ENCODE measurements around the gene GCHFR. TPM values are rescaled to one million over a fixed set of nuclear protein-coding genes. Genes with fewer than 3 reads are reported as not detected.

Gene GCHFR
- total and polyA plus RNA-seq, 2 of the 4 experiments (the other 2 are of a cell fraction): 2.3 to 6.5 TPM

GRCh38 chr15:40803076-40803475 lies 39.2 kb downstream of the GCHFR start:
- Histone ChIP-seq H3K27ac (ENCODE audit: insufficient read depth, low read length) (no peak overlapping the region), H3K9ac (ENCODE audit: low read depth, low read length) (no peak overlapping the region), H3K4me3 (ENCODE audit: insufficient read depth, low read depth, low read length) (no peak overlapping the region), H3K79me1 (ENCODE audit: low read depth in 1 of 2, low read length in 2 of 2) (peaks cover 41 to 72% of the 10 kb centered on the region in 2 experiments), H4K20me1 (ENCODE audit: insufficient read depth, low read length) (peaks cover 3% of the 10 kb centered on the region; the same call in 1 of the 2 replicates), H4K8ac (ENCODE audit: low read depth in 2 of 2, low read length in 2 of 2) (no peak overlapping the region), H2AFZ (replicated peaks; ENCODE audit: low read length, poor library complexity) (no peak overlapping the region), H3K9me1 (ENCODE audit: insufficient read depth, low read length) (peaks cover 6% of the 10 kb centered on the region; the same call in 1 of the 2 replicates), H2BK5ac (ENCODE audit: low read depth, low read length, poor library complexity, severe bottlenecking) (no peak overlapping the region), H3K23ac (ENCODE audit: low read depth, low read length) (no peak overlapping the region), H2AK5ac (ENCODE audit: low read depth, low read length) (no peak overlapping the region), H3K4ac (ENCODE audit: low read depth, low read length) (no peak overlapping the region), H2BK120ac (ENCODE audit: low read depth, low read length) (no peak overlapping the region), H2BK15ac (ENCODE audit: low read depth, low read length) (no peak overlapping the region), H4K5ac (ENCODE audit: low read depth, low read length) (no peak overlapping the region), H3K4me1 (ENCODE audit: control insufficient read depth, insufficient read depth, low read length) (peaks cover 4% of the 10 kb centered on the region), H4K91ac (ENCODE audit: insufficient read depth, low read depth, low read length) (no peak overlapping the region), H3K18ac (ENCODE audit: low read depth, low read length) (no peak overlapping the region), H3K27me3 (ENCODE audit: control insufficient read depth, insufficient read depth, low read length) (no peaks in the 10 kb centered on the region), H2AK9ac (replicated peaks; ENCODE audit: low read depth, low read length, poor library complexity) (no peak overlapping the region), H3K56ac (ENCODE audit: extremely low read depth, insufficient read depth, low read length) (no peak overlapping the region), H3K9me3 (ENCODE audit: control insufficient read depth, insufficient read depth, low read length) (no peaks in the 10 kb centered on the region), H3K4me2 (ENCODE audit: low read depth, low read length) (no peak overlapping the region), H2BK20ac (ENCODE audit: low read depth, low read length) (no peak overlapping the region), H3K36me3 (ENCODE audit: control insufficient read depth, insufficient read depth, low read length) (peaks cover 2% of the 10 kb centered on the region), H3K14ac (replicated peaks; ENCODE audit: low read depth, low read length) (no peak overlapping the region)
- dilution Hi-C loops (cut with HindIII; ENCODE audit: low sequenced_read_pairs, unreplicated experiment) (no loop called here), intact Hi-C loops (cut with micrococcal nuclease) (no loop called here), in situ Hi-C loops (cut with MboI; ENCODE audit: low sequenced_read_pairs) (no loop called here)
- POLR2A ChIA-PET (ENCODE audit: unreplicated experiment): no interaction called here
- no peak for TF ChIP-seq POLR2A (IDR thresholded peaks at IDR 0.05; ENCODE audit: low read depth, low read length)
- no peak for TF ChIP-seq CEBPB (IDR thresholded peaks at IDR 0.05; ENCODE audit: low read depth, low read length)
- no peak for TF ChIP-seq CHD1 (IDR thresholded peaks at IDR 0.05; ENCODE audit: low read depth, low read length)
- TF ChIP-seq BHLHE40 (IDR thresholded peaks at IDR 0.05; ENCODE audit: low read depth, low read length): no peak
- TF ChIP-seq MAZ (IDR thresholded peaks at IDR 0.05; ENCODE audit: borderline replicate concordance, low read depth, low read length): no peak
- no peak for TF ChIP-seq FOS (IDR thresholded peaks at IDR 0.05; ENCODE audit: low read depth, low read length)
- TF ChIP-seq RAD21 (IDR thresholded peaks at IDR 0.05; ENCODE audit: low read length): no peak
- TF ChIP-seq RFX5 (IDR thresholded peaks at IDR 0.05; ENCODE audit: low read depth, low read length): no peak
- no peak for TF ChIP-seq SMC3 (IDR thresholded peaks at IDR 0.05; ENCODE audit: low read depth, low read length)
- no peak for TF ChIP-seq USF2 (IDR thresholded peaks at IDR 0.05; ENCODE audit: low read depth, low read length)
- TF ChIP-seq, protein P1, sequence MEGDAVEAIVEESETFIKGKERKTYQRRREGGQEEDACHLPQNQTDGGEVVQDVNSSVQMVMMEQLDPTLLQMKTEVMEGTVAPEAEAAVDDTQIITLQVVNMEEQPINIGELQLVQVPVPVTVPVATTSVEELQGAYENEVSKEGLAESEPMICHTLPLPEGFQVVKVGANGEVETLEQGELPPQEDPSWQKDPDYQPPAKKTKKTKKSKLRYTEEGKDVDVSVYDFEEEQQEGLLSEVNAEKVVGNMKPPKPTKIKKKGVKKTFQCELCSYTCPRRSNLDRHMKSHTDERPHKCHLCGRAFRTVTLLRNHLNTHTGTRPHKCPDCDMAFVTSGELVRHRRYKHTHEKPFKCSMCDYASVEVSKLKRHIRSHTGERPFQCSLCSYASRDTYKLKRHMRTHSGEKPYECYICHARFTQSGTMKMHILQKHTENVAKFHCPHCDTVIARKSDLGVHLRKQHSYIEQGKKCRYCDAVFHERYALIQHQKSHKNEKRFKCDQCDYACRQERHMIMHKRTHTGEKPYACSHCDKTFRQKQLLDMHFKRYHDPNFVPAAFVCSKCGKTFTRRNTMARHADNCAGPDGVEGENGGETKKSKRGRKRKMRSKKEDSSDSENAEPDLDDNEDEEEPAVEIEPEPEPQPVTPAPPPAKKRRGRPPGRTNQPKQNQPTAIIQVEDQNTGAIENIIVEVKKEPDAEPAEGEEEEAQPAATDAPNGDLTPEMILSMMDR (conservative IDR thresholded peaks at IDR 0.05; ENCODE audit: low read depth, low read length): no peak
- TF ChIP-seq ELK1 (IDR thresholded peaks at IDR 0.05; ENCODE audit: borderline replicate concordance, low read depth, low read length): no peak
- no peak for TF ChIP-seq MAFK (IDR thresholded peaks at IDR 0.05; ENCODE audit: low read depth, low read length)
- no peak for TF ChIP-seq RCOR1 (IDR thresholded peaks at IDR 0.05; ENCODE audit: insufficient replicate concordance, low read length)
- TF ChIP-seq NFE2L2 (IDR thresholded peaks at IDR 0.05; ENCODE audit: low read depth, low read length): no peak
- TF ChIP-seq MXI1 (IDR thresholded peaks at IDR 0.05; ENCODE audit: borderline replicate concordance, low read depth, low read length): no peak
- WGBS, 2 experiments (ENCODE audit: extremely low coverage in 2 of 2, insufficient read length in 1 of 2): no CpG with 5 or more reads among the region's 2 CpGs
- CTCF ChIA-PET: no interaction called here
- no peak for ATAC-seq (ENCODE audit: low read depth)
- BruUV-seq (replicated peaks): no TSS peak
- no peak for DNase-seq

All from IMR-90 (cell line).